Measurements from ENCODE around the gene BDH1. TPM values are rescaled to one million over a fixed set of nuclear protein-coding genes. Genes with fewer than 3 reads are reported as not detected.
A peak's percentile ranks its signal among the peaks of the same experiment; 100 is the strongest.

BDH1 gene
- total RNA-seq, 1 donor from 2014 or later = 133 TPM

- Mint-ChIP-seq H3K27me3 (no peaks in the 10 kb centered on the region), H3K4me3 (no peak overlapping the region), H3K9me3 (no peaks in the 10 kb centered on the region), H3K27ac (no peak overlapping the region), H3K4me1 (peaks cover 5% of the 10 kb centered on the region), H3K36me3 (ENCODE audit: low read depth) (peaks cover 8% of the 10 kb centered on the region)
- intact Hi-C loops (cut with micrococcal nuclease) = no loop called here
- DNase-seq = no peak
Observed at GRCh38 chr3:197505796-197506548, 49.8 kb downstream of the BDH1 start.

- H3K9me3 Mint-ChIP-seq = no peaks in the 10 kb centered on the region
- DNase-seq = no peak
- H3K4me1 Mint-ChIP-seq = no peaks in the 10 kb centered on the region
- H3K4me3 Mint-ChIP-seq = no peak overlapping the region
- peaks cover 3% of the 10 kb centered on the region for H3K36me3 Mint-ChIP-seq (ENCODE audit: low read depth)
- H3K27me3 Mint-ChIP-seq = no peaks in the 10 kb centered on the region
- no peak overlapping the region for H3K27ac Mint-ChIP-seq
- intact Hi-C loops (cut with micrococcal nuclease) = no loop called here
Observed at GRCh38 chr3:197504641-197505121, 51.1 kb downstream of the BDH1 start.

GRCh38 chr3:197504229-197504628, 51.5 kb downstream of the BDH1 start:
- peaks cover 3% of the 10 kb centered on the region for H3K36me3 Mint-ChIP-seq (ENCODE audit: low read depth)
- no peak overlapping the region for H3K27ac Mint-ChIP-seq
- intact Hi-C loops (cut with micrococcal nuclease) = no loop called here
- no peak overlapping the region for H3K4me3 Mint-ChIP-seq
- no peaks in the 10 kb centered on the region for H3K9me3 Mint-ChIP-seq
- H3K27me3 Mint-ChIP-seq = no peaks in the 10 kb centered on the region
- no peak for DNase-seq
- no peaks in the 10 kb centered on the region for H3K4me1 Mint-ChIP-seq

GRCh38 chr3:197503652-197504051, 52.1 kb downstream of the BDH1 start:
- Mint-ChIP-seq H3K4me3 (no peak overlapping the region), H3K27ac (no peak overlapping the region), H3K9me3 (no peaks in the 10 kb centered on the region), H3K36me3 (ENCODE audit: low read depth) (no peaks in the 10 kb centered on the region), H3K27me3 (no peaks in the 10 kb centered on the region), H3K4me1 (no peaks in the 10 kb centered on the region)
- intact Hi-C loops (cut with micrococcal nuclease) = loop anchor here (2.0 kb wide), 1 partner anchor 247 kb away; no protein-coding TSS in a partner anchor
- no peak for DNase-seq

- Mint-ChIP-seq H3K36me3 (ENCODE audit: low read depth) (no peaks in the 10 kb centered on the region), H3K4me3 (no peak overlapping the region), H3K27me3 (no peaks in the 10 kb centered on the region), H3K9me3 (no peaks in the 10 kb centered on the region), H3K27ac (no peak overlapping the region), H3K4me1 (no peaks in the 10 kb centered on the region)
- DNase-seq = peak; percentile 81
- intact Hi-C loops (cut with micrococcal nuclease) = loop anchor here (1.0 to 2.0 kb wide), 2 partner anchors 245 to 278 kb away; no protein-coding TSS in a partner anchor
Observed at GRCh38 chr3:197501879-197502620, 53.7 kb downstream of the BDH1 start.

GRCh38 chr3:197501496-197501878, 54.3 kb downstream of the BDH1 start:
- DNase-seq = no peak
- Mint-ChIP-seq H3K4me3 (no peak overlapping the region), H3K36me3 (ENCODE audit: low read depth) (no peaks in the 10 kb centered on the region), H3K9me3 (no peaks in the 10 kb centered on the region), H3K27me3 (no peaks in the 10 kb centered on the region), H3K4me1 (no peaks in the 10 kb centered on the region), H3K27ac (no peak overlapping the region)
- intact Hi-C loops (cut with micrococcal nuclease) = no loop called here

- no peak for DNase-seq
- no peaks in the 10 kb centered on the region for H3K4me1 Mint-ChIP-seq
- H3K4me3 Mint-ChIP-seq = no peak overlapping the region
- no peaks in the 10 kb centered on the region for H3K9me3 Mint-ChIP-seq
- H3K27ac Mint-ChIP-seq = no peak overlapping the region
- H3K27me3 Mint-ChIP-seq = no peaks in the 10 kb centered on the region
- H3K36me3 Mint-ChIP-seq (ENCODE audit: low read depth) = no peaks in the 10 kb centered on the region
- intact Hi-C loops (cut with micrococcal nuclease) = no loop called here
Observed at GRCh38 chr3:197500812-197501211, 55.0 kb downstream of the BDH1 start.

- Mint-ChIP-seq H3K4me1 (no peaks in the 10 kb centered on the region), H3K36me3 (ENCODE audit: low read depth) (no peaks in the 10 kb centered on the region), H3K27me3 (no peaks in the 10 kb centered on the region), H3K4me3 (no peak overlapping the region), H3K27ac (no peak overlapping the region), H3K9me3 (no peaks in the 10 kb centered on the region)
- intact Hi-C loops (cut with micrococcal nuclease) = no loop called here
- DNase-seq = no peak
Observed at GRCh38 chr3:197499427-197499826, 56.3 kb downstream of the BDH1 start.

GRCh38 chr3:197498499-197499241, 57.1 kb downstream of the BDH1 start:
- Mint-ChIP-seq H3K27ac (no peak overlapping the region), H3K9me3 (no peaks in the 10 kb centered on the region), H3K4me3 (no peak overlapping the region), H3K4me1 (no peaks in the 10 kb centered on the region), H3K36me3 (ENCODE audit: low read depth) (no peaks in the 10 kb centered on the region), H3K27me3 (peaks cover 3% of the 10 kb centered on the region)
- no peak for DNase-seq
- intact Hi-C loops (cut with micrococcal nuclease) = no loop called here

- Mint-ChIP-seq H3K36me3 (ENCODE audit: low read depth) (no peaks in the 10 kb centered on the region), H3K9me3 (no peaks in the 10 kb centered on the region)
Observed at GRCh38 chr3:197496746-197497125, 59.0 kb downstream of the BDH1 start.

GRCh38 chr3:197495999-197496745, 59.6 kb downstream of the BDH1 start:
- H3K4me1 Mint-ChIP-seq = no peaks in the 10 kb centered on the region
- intact Hi-C loops (cut with micrococcal nuclease) = no loop called here
- H3K27me3 Mint-ChIP-seq = peaks cover 9% of the 10 kb centered on the region
- H3K4me3 Mint-ChIP-seq = no peak overlapping the region
- no peaks in the 10 kb centered on the region for H3K36me3 Mint-ChIP-seq (ENCODE audit: low read depth)
- H3K27ac Mint-ChIP-seq = no peak overlapping the region
- no peaks in the 10 kb centered on the region for H3K9me3 Mint-ChIP-seq
- no peak for DNase-seq

More at GRCh38 chr3:197496746-197497125, 59.0 kb downstream of the BDH1 start:
- no peak overlapping the region for H3K4me3 Mint-ChIP-seq
- peaks cover 9% of the 10 kb centered on the region for H3K27me3 Mint-ChIP-seq
- H3K4me1 Mint-ChIP-seq = no peaks in the 10 kb centered on the region
- no peak for DNase-seq
- intact Hi-C loops (cut with micrococcal nuclease) = no loop called here
- H3K27ac Mint-ChIP-seq = no peak overlapping the region

- Mint-ChIP-seq H3K27ac (no peak overlapping the region), H3K27me3 (peaks cover 9% of the 10 kb centered on the region), H3K4me1 (no peaks in the 10 kb centered on the region), H3K4me3 (no peak overlapping the region), H3K9me3 (no peaks in the 10 kb centered on the region), H3K36me3 (ENCODE audit: low read depth) (no peaks in the 10 kb centered on the region)
- intact Hi-C loops (cut with micrococcal nuclease) = no loop called here
- DNase-seq = no peak
Observed at GRCh38 chr3:197495499-197495898, 60.3 kb downstream of the BDH1 start.

GRCh38 chr3:197495059-197495455, 60.7 kb downstream of the BDH1 start:
- no peaks in the 10 kb centered on the region for H3K36me3 Mint-ChIP-seq (ENCODE audit: low read depth)
- no peaks in the 10 kb centered on the region for H3K9me3 Mint-ChIP-seq
- intact Hi-C loops (cut with micrococcal nuclease) = no loop called here
- peaks cover 9% of the 10 kb centered on the region for H3K27me3 Mint-ChIP-seq
- H3K4me3 Mint-ChIP-seq = no peak overlapping the region
- H3K27ac Mint-ChIP-seq = no peak overlapping the region
- H3K4me1 Mint-ChIP-seq = no peaks in the 10 kb centered on the region
- no peak for DNase-seq

Data from activated CD4-positive, alpha-beta T cell treated with anti-CD3 and anti-CD28 coated beads, Interleukin-2, amount 10 ng/mL, durations not matched to agents 24 days and 14 days (primary cell).